Liver (tissue), 9 donors: Measurements from ENCODE around the gene PHC3. TPM values are rescaled to one million over a fixed set of nuclear protein-coding genes. Genes with fewer than 3 reads are reported as not detected.
A peak's percentile ranks its signal among the peaks of the same experiment; 100 is the strongest.

Experiments used
- DNase-seq: peaks from one replicate; pipeline ENCODE4 v3.0.0-alpha.2; 2017; ENCODE audit warnings: low spot score
- H3K27ac ChIP-seq, 2 donors: one replicate each; pipeline ENCODE4 v1.7.0; 2013; ENCODE audit warnings: inconsistent platforms in 2 of 2, low read length in 2 of 2, control low read depth in 1 of 2, low read depth in 1 of 2, mild to moderate bottlenecking in 1 of 2
- H3K27me3 ChIP-seq, 4 donors: one replicate each; pipeline versions ENCODE4 v1.6.1 to v1.7.0; 2013; ENCODE audit warnings: low read length in 3 of 4, inconsistent platforms in 1 of 4, mild to moderate bottlenecking in 1 of 4, moderate library complexity in 1 of 4; ENCODE audit not compliant: control insufficient read depth in 4 of 4, insufficient read depth in 4 of 4
- H3K36me3 ChIP-seq, 4 donors: one replicate each; pipeline versions ENCODE4 v1.6.1 to v1.7.0; 2013; ENCODE audit warnings: low read length in 3 of 4, mild to moderate bottlenecking in 3 of 4, low read depth in 1 of 4, moderate library complexity in 1 of 4; ENCODE audit not compliant: control insufficient read depth in 4 of 4, insufficient read depth in 3 of 4
- H3K4me1 ChIP-seq, 4 donors: one replicate each; pipeline versions ENCODE4 v1.6.1 to v1.7.0; 2013; ENCODE audit warnings: low read length in 3 of 4, mild to moderate bottlenecking in 3 of 4, moderate library complexity in 1 of 4; ENCODE audit not compliant: control insufficient read depth in 4 of 4, insufficient read depth in 4 of 4
- H3K4me3 ChIP-seq, 3 donors: one replicate each; pipeline versions ENCODE4 v1.6.1 to v1.7.0; 2013; ENCODE audit warnings: low read length in 3 of 3, control low read depth in 1 of 3, low read depth in 1 of 3, mild to moderate bottlenecking in 1 of 3
- H3K9ac ChIP-seq, 2 donors: one replicate each; pipeline ENCODE4 v1.7.0; 2013; ENCODE audit warnings: low read length in 2 of 2, mild to moderate bottlenecking in 2 of 2, moderate library complexity in 2 of 2, control low read depth in 1 of 2, low read depth in 1 of 2
- H3K9me3 ChIP-seq, 4 donors: one replicate each; pipeline versions ENCODE4 v1.6.1 to v1.7.0; 2013; ENCODE audit warnings: low read length in 3 of 4; ENCODE audit not compliant: control insufficient read depth in 4 of 4
- ATF3 ChIP-seq: IDR thresholded peaks from 2 replicates; pipeline ENCODE4 v1.6.1; 2016; ENCODE audit warnings: antibody characterized with exemption
- CTCF ChIP-seq: fragments of 150-350 bp; IDR thresholded peaks from 2 replicates; pipeline ENCODE4 v1.5.1; 2017; ENCODE audit warnings: improper control_type of control experiment, low read depth, low read length; ENCODE audit not compliant: missing input control
- EGR1 ChIP-seq, 2 donors: IDR thresholded peaks; 2 replicates each; pipeline ENCODE4 v1.6.1; 2016 to 2018; ENCODE audit warnings: antibody characterized with exemption in 2 of 2, low read depth in 2 of 2
- FOXA1 ChIP-seq: IDR thresholded peaks from 2 replicates; pipeline ENCODE4 v1.6.1; 2016; ENCODE audit warnings: antibody characterized with exemption
- FOXA2 ChIP-seq: IDR thresholded peaks from 2 replicates; pipeline ENCODE4 v1.6.1; 2016; ENCODE audit warnings: antibody characterized with exemption
- GABPA ChIP-seq, 2 donors: IDR thresholded peaks in 1 of 2; conservative IDR thresholded peaks in 1 of 2; 2 replicates each; pipeline ENCODE4 v1.6.1; 2016; ENCODE audit warnings: antibody characterized with exemption in 2 of 2, mild to moderate bottlenecking in 1 of 2, moderate library complexity in 1 of 2
- HNF4A ChIP-seq, 2 donors: conservative IDR thresholded peaks; 2 replicates each; pipeline ENCODE4 v1.6.1; 2016; ENCODE audit warnings: antibody characterized with exemption in 2 of 2, mild to moderate bottlenecking in 2 of 2
- HNF4G ChIP-seq: IDR thresholded peaks from 2 replicates; pipeline ENCODE4 v1.6.1; 2016; ENCODE audit warnings: antibody characterized with exemption
- MAX ChIP-seq: IDR thresholded peaks from 2 replicates; pipeline ENCODE4 v1.6.1; 2016; ENCODE audit warnings: antibody characterized with exemption
- REST ChIP-seq: IDR thresholded peaks from 2 replicates; pipeline ENCODE4 v1.6.1; 2016; ENCODE audit warnings: antibody characterized with exemption, mild to moderate bottlenecking
- RXRA ChIP-seq, 2 donors: IDR thresholded peaks; 2 replicates each; pipeline ENCODE4 v1.6.1; 2017 to 2018; ENCODE audit warnings: antibody characterized with exemption in 2 of 2, mild to moderate bottlenecking in 1 of 2
- SP1 ChIP-seq: IDR thresholded peaks from 2 replicates; pipeline ENCODE4 v1.6.1; 2018; ENCODE audit warnings: antibody characterized with exemption, mild to moderate bottlenecking
- TAF1 ChIP-seq: conservative IDR thresholded peaks from 2 replicates; pipeline ENCODE4 v1.6.1; 2016; ENCODE audit warnings: antibody characterized with exemption, mild to moderate bottlenecking
- YY1 ChIP-seq: IDR thresholded peaks from 2 replicates; pipeline ENCODE4 v1.6.1; 2016; ENCODE audit warnings: antibody characterized with exemption, mild to moderate bottlenecking
- ZBTB33 ChIP-seq: IDR thresholded peaks from 2 replicates; pipeline ENCODE4 v1.6.1; 2016; ENCODE audit warnings: antibody characterized with exemption
- WGBS: extraction: QIAGEN DNeasy Blood & Tissue Kit; methylation state at CpG from one replicate; pipeline ENCODE4 v1.1.7; 2013; 5-methylcytosine and 5-hydroxymethylcytosine counted together
- polyA plus RNA-seq, 2 donors: library from polyadenylated mRNA; stranded (reverse) in 1 of 2; unstranded in 1 of 2; fragments of 200-250 nt in 1 of 2; fragments of >200 nt in 1 of 2; fragmentation: Nextera tagmentation in 1 of 2; extraction: Ambion mirVana in 1 of 2; gene quantifications; one replicate each; pipeline versions ENCODE4 v1.2.1 to v1.2.3, GENCODE V29; 2013 to 2015
- total RNA-seq, 2 donors: library from RNA; depleted of rRNA; stranded (reverse); fragments of >200 nt; gene quantifications; one replicate each; pipeline ENCODE4 v1.2.3, GENCODE V29; 2014
- donor health status: healthy.
- donor health status: healthy.
- donor health status: healthy.
- donor health status: healthy.
- donor health status: healthy.

Gene PHC3
- total and polyA plus RNA-seq, 4 donors: 3.9 to 44.7 (median 24.2) TPM

GRCh38 chr3:170178651-170179050 lies 2.9 kb downstream of the PHC3 start (continued):
- no peak for TF ChIP-seq TAF1
- no peak for TF ChIP-seq SP1
- no peak for TF ChIP-seq YY1
- no peak for TF ChIP-seq FOXA2

GRCh38 chr3:170171563-170171962 lies 10.0 kb downstream of the PHC3 start:
- H3K9me3 ChIP-seq: no peaks in the 10 kb centered on the region
- H3K4me3 ChIP-seq: no peak overlapping the region
- H3K4me1 ChIP-seq: no peaks in the 10 kb centered on the region
- no peaks in the 10 kb centered on the region for H3K27me3 ChIP-seq
- no peak overlapping the region for H3K27ac ChIP-seq
- H3K36me3 ChIP-seq: peaks cover 10 to 70% (median 50%) of the 10 kb centered on the region in 4 donors
- DNase-seq: no peak
- no peak for TF ChIP-seq GABPA (IDR thresholded peaks at IDR 0.05 in 1 of 2, conservative IDR thresholded peaks at IDR 0.05 in 1 of 2)
- no peak for TF ChIP-seq ZBTB33
- TF ChIP-seq SP1: no peak
- no peak for TF ChIP-seq FOXA2
- TF ChIP-seq FOXA1: no peak
- TF ChIP-seq RXRA (IDR thresholded peaks at IDR 0.05): no peak
- no peak for TF ChIP-seq HNF4G
- no peak for TF ChIP-seq HNF4A (conservative IDR thresholded peaks at IDR 0.05)
- TF ChIP-seq EGR1 (IDR thresholded peaks at IDR 0.05; ENCODE audit: low read depth in 2 of 2): no peak
- no peak for TF ChIP-seq ATF3
- no peak for TF ChIP-seq MAX
- no peak for TF ChIP-seq TAF1
- no peak for TF ChIP-seq REST
- no peak for TF ChIP-seq CTCF
- 82% methylated on average over 1 of the region's 1 CpG for WGBS
- peak overlapping the region in 1 of 2 donors; percentile 14 for H3K9ac ChIP-seq
